NCI-H510A treated with DMSO at 0.1 percent for 48 hours (cell line): ENCODE results near the gene DUSP15.
A peak's percentile ranks its signal among the peaks of the same experiment; 100 is the strongest.
"Not testable (repeated sequence)": the region's sequence is repeated elsewhere in the genome, so short reads cannot be mapped to it uniquely, and the experiment has no call there.

Experiments used
- DNase-seq: peaks from one replicate; lab custom pipeline; 2025; lab: John Stamatoyannopoulos, UW

DUSP15 gene, protein sequence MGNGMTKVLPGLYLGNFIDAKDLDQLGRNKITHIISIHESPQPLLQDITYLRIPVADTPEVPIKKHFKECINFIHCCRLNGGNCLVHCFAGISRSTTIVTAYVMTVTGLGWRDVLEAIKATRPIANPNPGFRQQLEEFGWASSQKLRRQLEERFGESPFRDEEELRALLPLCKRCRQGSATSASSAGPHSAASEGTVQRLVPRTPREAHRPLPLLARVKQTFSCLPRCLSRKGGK

GRCh38 chr20:31869942-31870725 lies at the start of gene DUSP15, which contains the start of gene TTLL9:
DUSP15 (minus strand) TSS chr20:31870527; CDS start chr20:31870337, 190 bp downstream.
TTLL9 (plus strand) TSS chr20:31870634; CDS start chr20:31871127, 493 bp downstream.
- peak; percentile 23 for DNase-seq

DNA sequence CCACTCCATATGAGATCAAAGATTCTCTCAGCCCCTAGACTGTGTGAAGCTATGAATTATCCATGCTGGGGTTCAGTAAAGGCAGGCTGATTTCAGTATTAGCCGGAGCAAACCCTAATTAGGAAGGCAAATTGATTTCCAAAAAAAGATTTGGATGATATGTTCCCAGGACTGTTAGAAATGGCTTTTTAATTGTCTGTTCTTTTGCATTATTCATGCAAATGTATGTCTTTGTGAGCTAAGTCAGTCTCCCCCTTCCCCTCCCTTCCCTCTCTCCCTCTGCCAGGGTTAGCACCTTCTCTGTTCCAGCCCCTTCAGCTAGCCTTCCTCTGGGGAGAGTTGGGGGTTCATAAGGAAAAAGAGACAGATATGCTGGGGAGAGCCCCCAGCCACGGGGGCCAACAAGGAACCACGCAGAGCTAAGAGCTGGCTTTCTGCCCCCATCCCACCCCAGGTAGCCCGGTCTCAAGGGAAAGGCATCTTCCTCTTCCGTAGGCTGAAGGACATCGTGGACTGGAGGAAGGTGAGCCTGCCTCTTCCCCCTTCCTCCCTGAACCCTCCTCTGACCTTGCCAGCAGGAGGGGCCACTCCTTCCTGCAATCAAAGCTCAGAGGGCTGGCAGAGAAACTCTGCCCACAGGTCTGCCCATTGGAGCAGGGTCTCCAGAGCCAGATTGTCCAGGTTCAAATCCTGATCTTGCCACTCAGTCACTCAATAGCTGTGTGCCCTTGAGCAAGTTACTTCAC lies 49.3 kb upstream of the DUSP15 start:
- no peak for DNase-seq

DNA sequence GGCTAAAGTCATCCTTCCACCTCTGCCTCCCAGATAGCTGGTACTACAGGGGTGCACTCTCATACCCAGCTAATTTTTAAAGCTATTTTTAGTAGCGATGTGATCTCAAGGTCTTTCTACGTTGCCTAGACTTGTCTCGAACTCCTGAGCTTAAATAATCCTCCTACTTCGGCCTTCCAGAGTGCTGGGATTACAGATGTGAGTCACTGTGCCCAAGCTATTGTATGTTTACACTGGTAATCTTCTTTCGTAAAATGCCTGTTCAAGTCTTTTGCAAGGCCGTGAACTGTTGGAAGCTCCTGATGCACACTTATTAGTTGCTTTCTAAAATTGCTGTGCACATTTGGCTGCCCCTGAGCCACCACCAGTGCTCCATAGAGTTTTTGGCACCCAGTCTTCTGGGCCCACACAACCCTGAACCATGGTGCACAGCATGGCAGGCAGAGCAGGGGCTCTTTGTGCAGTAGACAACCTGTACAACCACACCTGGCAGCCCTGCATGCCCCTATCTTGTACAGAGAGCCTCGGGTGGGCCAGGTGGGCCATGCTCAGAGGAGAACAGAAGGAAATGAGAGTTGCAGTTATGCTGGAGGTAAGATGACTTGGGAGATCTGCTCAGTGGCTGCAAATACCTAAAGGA lies 48.3 kb upstream of the DUSP15 start:
- no peak for DNase-seq

DNA sequence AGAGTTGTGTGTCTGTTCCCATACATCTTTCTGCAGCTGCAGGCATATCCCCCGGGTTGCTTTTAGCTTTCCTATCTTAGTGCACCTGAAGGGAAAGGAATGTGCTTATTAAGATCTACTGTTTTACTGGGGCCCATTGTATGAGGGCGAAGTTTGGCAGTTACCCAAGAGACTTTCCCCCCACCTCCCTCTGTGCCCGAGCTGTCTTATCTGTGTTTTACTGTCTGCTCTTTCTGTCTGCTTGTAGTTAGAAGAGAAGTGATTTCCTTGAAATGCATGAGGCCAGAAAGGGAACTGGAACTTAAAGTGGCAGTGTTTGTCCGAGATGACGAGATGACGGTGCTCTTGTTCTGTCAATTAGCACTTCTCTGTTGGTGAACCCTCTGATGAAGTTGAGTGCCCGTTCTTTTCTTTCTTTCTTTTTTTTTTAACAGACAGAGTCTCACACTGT lies 47.7 kb upstream of the DUSP15 start:
- DNase-seq = not testable (repeated sequence)

- no peak for DNase-seq
Measured at GRCh38 chr20:31916708-31917107, 46.4 kb upstream of the DUSP15 start.

GRCh38 chr20:31915491-31916280 lies 45.4 kb upstream of the DUSP15 start:
- DNase-seq = no peak

GRCh38 chr20:31914170-31914569 lies 43.8 kb upstream of the DUSP15 start:
- DNase-seq = no peak

GRCh38 chr20:31913431-31914157 lies 43.3 kb upstream of the DUSP15 start:
- DNase-seq = no peak

DNA sequence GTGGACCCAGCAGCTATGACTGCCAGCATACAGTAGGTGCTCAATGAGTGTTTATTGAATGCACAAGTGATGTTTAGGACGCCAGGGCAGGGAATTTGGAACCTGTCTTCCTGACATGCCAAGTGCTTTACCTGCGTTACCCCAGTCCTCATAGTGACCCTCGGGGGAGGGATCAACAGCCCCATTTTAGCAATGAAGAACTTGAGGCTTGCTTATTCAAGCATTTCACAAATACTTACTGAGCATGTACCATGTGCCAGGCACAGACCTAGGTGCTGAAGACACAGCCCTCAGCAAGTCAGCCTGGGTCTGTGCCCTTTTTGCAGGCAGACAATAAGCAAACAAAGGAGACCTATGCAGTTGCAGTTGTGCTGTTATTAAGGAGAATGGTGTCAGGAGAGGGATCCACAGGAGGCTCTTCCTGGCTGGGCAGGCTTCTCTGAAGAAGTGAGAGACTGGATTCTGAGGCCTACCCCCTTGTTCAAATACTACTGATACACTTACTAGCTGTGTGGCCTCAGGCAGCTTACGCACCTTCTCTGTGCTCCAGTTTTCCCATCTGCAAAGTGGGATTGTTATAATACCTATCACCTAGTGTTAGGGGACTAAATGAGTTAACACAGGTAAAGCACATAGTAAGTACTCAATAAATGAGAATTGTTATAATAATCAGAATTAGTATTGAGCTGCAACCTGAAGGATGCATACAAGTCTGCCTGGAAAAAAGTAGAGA lies 39.9 kb upstream of the DUSP15 start:
- DNase-seq = no peak

DNA sequence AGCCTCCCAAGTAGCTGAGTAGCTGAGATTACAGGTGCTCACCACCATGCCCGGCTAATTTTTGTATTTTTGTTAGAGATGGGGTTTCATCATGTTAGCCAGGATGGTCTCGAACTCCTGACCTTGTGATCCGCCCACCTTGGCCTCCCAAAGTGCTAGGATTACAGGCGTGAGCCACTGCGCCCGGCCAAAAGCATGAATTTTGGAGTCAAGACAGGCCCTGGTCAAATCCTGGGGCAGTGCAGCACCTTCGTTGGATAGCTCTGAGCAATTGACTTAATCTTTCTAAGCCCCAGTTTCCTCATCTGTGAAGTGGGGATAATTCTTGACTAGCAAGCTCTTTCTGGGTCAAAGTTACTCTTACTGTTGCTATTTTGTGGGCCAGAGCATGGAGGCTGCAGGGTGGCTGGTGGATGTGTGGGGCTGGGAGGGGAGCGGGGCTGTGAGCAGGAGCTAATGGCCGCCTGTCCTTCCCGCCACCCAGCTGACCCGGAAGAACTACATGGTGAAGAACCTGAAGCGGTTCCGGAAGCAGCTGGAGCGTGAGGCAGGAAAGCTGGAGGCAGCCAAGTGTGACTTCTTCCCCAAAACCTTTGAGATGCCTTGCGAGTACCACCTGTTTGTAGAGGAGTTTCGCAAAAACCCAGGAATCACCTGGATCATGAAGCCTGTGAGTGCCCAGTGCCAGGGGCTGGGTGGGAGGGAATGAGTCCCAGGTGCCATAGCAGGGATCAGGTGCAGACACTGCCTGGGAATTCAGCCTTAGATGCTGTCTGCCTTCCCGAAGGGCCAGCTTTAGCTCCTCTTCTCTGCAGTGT lies 39.1 kb upstream of the DUSP15 start:
- DNase-seq = no peak

GRCh38 chr20:31908424-31908823 lies 38.1 kb upstream of the DUSP15 start:
- DNase-seq = no peak

- no peak for DNase-seq
Measured at GRCh38 chr20:31908016-31908415, 37.7 kb upstream of the DUSP15 start.

DNA sequence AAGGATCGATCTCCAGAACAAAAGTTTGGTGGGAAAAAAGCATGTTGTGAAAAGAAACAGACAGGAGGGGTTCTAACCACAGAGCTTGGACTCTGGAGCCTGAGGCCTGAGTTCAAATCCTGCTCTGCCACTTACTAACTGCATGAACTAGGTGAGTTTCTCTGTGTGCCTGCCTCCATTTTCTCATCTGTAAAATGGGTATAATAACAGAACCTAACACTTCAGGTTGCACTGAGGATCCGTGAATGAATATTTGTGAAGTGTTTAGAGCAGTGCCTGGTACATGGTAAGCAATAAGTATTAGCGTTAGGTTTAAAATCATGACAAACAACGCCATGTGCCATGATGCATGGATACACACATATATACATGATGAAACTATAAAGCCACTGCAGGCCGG lies 36.7 kb upstream of the DUSP15 start:
- no peak for DNase-seq

DNA sequence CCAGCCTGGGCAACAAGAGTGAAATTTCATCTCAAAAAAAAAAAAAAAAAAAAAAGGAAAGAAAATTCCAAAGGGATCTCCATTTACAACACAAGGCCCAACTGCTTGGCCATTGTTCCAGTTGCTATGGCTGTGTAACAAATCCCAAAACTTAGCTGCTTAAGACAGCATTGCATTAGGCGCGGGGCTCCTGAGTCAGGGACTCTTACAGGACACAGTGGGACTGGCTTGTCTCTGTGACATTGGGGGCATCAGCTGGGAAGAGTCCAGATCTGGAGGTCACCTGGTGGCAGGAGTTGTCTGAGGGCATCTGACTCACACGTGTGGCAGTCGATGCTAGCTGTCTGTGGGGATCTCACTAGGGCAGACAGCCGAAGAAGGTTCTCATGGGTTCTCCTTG lies 35.7 kb upstream of the DUSP15 start:
- no peak for DNase-seq

DNA sequence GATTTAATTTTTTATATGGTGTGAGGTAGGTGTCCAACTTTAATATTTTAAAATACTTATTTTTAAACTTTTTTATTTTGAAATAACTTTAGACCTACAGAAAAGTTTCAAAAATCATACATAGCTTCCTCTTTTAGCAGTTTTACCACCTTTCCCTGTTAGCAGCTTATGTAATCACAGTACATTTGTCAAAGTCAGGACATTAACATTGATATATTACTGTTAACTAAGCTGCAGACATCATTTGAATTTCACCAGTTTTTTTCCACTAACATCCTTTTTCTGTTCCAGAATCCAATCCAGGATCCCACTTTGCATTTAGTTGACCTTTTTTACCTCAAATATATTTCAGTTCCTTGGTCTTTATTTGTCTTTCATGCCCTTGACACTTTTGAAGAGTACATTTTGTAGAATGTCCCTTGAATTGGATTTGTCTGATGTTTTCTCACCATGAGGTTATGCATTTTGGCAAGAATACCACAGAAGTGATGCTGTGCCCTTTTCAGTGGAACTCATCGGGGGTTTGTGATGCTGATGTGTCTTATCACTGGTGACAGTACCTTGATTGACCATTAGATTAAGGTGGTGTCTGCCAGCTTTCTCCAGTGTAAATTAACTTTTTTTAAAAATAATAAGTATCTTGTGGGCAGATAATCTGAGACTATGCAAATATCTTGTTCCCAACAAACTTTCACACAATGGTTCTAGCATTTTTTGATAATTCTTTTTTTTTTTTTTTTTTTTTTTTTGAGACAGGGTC lies 33.5 kb upstream of the DUSP15 start:
- no peak for DNase-seq

DNA sequence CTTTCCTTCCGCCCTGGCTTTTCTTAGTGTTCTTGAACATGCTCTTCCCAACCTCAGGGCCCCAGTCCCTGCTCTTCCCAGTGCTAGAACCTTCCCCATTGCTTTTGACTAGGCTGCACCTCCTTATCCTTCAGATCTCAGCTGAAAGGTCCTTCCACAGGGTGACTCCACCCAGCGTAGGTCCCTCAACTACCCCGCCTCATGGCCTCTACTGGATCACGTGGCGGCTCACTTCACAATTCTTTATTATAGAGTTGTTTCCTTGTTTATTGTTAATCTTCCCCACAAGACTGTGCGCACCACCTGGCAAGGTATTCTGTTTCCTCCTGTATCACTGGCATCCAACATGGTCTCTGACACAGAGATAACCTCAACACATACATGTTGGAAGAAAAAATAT lies 31.3 kb upstream of the DUSP15 start:
- no peak for DNase-seq

DNA sequence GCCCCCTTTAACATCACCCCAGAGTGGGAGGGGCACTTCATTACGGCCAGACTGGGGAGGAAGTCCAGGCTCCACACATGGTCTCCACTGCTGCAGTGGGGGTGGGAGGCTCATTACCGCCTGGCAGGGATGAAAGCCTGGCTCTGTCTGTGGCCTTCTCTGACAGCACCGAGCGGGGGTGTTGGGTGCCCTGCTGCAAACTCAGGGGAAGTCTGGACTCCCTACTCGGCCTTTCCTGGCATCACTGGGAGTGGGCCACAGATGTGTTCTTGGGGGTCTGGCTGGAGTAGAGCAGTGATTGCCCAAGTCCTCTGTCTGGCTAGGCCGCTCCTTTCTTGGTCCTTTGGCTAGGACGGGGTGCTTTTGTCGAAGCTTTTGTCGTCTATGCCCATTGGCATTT lies 27.2 kb upstream of the DUSP15 start:
- no peak for DNase-seq

GRCh38 chr20:31896049-31896448 lies 25.7 kb upstream of the DUSP15 start:
- no peak for DNase-seq
